WTC11 (cell line): ENCODE measurements around the gene SCGB3A2. TPM values are rescaled to one million over a fixed set of nuclear protein-coding genes. Genes with fewer than 3 reads are reported as not detected.

ENCODE experiments used
- ATAC-seq: fragments of 200-7000 bp; cut with Tn5 transposase; 2 replicates; pipeline ENCODE4 v1.10.0; 2021; ENCODE audit warnings: mild to moderate bottlenecking, moderate library complexity
- CTCF ChIA-PET: fragments of 300-600 bp; sonication (Branson Sonifier 250); formaldehyde crosslinking; loops from one replicate; lab custom pipeline; 2021; ENCODE audit warnings: antibody characterized with exemption; lab: Charles Lee
- POLR2A ChIA-PET: fragments of 350-600 bp; sonication (Branson Sonifier 250); formaldehyde crosslinking; loops from one replicate; lab custom pipeline; 2021; ENCODE audit warnings: antibody characterized with exemption; lab: Charles Lee
- DNase-seq: peaks from one replicate; pipeline ENCODE4 v3.0.0; 2021; ENCODE audit warnings: low spot score
- H3K27ac Mint-ChIP-seq: 2 replicates; pipeline ENCODE4 v1.8.0; 2021; ENCODE audit warnings: mixed read lengths
- H3K27me3 Mint-ChIP-seq: 2 replicates; pipeline ENCODE4 v1.8.0; 2021; ENCODE audit warnings: low read depth, mild to moderate bottlenecking, moderate library complexity, mixed read lengths
- H3K36me3 Mint-ChIP-seq: 2 replicates; pipeline ENCODE4 v1.8.0; 2021; ENCODE audit warnings: mixed read lengths
- H3K4me1 Mint-ChIP-seq: 2 replicates; pipeline ENCODE4 v1.8.0; 2022; ENCODE audit warnings: mixed read lengths
- H3K4me3 Mint-ChIP-seq: 2 replicates; pipeline ENCODE4 v1.8.0; 2021; ENCODE audit warnings: mild to moderate bottlenecking, moderate library complexity, mixed read lengths
- H3K9me3 Mint-ChIP-seq: 2 replicates; pipeline ENCODE4 v1.8.0; 2021; ENCODE audit warnings: mixed read lengths
- ESRRA ChIP-seq: sonication (generic); formaldehyde crosslinking; IDR thresholded peaks from 2 replicates; pipeline ENCODE4 v1.8.1; 2022; ENCODE audit warnings: mild to moderate bottlenecking, missing genetic modification reagents, borderline replicate concordance
- FOXP1 ChIP-seq: sonication (generic); formaldehyde crosslinking; IDR thresholded peaks from 2 replicates; pipeline ENCODE4 v1.8.0; 2022; ENCODE audit warnings: missing genetic modification reagents, mild to moderate bottlenecking, moderate library complexity, borderline replicate concordance
- GRHL2 ChIP-seq: fragments of 250-450 bp; sonication (Bioruptor Pico); IDR thresholded peaks from 2 replicates; pipeline ENCODE4 v1.8.0; 2022; ENCODE audit warnings: mild to moderate bottlenecking, moderate library complexity; ENCODE audit not compliant: insufficient replicate concordance, severe bottlenecking
- KAT7 ChIP-seq: sonication (generic); formaldehyde crosslinking; IDR thresholded peaks from 2 replicates; pipeline ENCODE4 v1.8.1; 2023; ENCODE audit warnings: missing genetic modification reagents, mild to moderate bottlenecking, borderline replicate concordance
- MXD4 ChIP-seq: fragments of 250-450 bp; sonication (Bioruptor Pico); IDR thresholded peaks from 2 replicates; pipeline ENCODE4 v1.8.0; 2021; ENCODE audit warnings: mild to moderate bottlenecking, moderate library complexity, borderline replicate concordance
- NFE2L1 ChIP-seq: sonication (generic); formaldehyde crosslinking; IDR thresholded peaks from 2 replicates; pipeline ENCODE4 v1.8.1; 2023; ENCODE audit warnings: missing genetic modification reagents
- NR1H2 ChIP-seq: sonication (generic); formaldehyde crosslinking; IDR thresholded peaks from 2 replicates; pipeline ENCODE4 v1.9.0; 2021; ENCODE audit warnings: mild to moderate bottlenecking, moderate library complexity, missing genetic modification reagents
- SMAD3 ChIP-seq: sonication (generic); formaldehyde crosslinking; IDR thresholded peaks from 2 replicates; pipeline ENCODE4 v1.8.0; 2022; ENCODE audit warnings: missing genetic modification reagents, mild to moderate bottlenecking, borderline replicate concordance
- SOX15 ChIP-seq: fragments of 250-450 bp; sonication (Bioruptor Pico); IDR thresholded peaks from 2 replicates; pipeline ENCODE4 v1.9.0; 2021; ENCODE audit warnings: mild to moderate bottlenecking
- TEAD4 ChIP-seq: sonication (generic); formaldehyde crosslinking; IDR thresholded peaks from 2 replicates; pipeline ENCODE4 v1.8.0; 2022; ENCODE audit warnings: mild to moderate bottlenecking, missing genetic modification reagents
- ZBTB21 ChIP-seq: sonication (generic); formaldehyde crosslinking; IDR thresholded peaks from 2 replicates; pipeline ENCODE4 v1.8.1; 2023; ENCODE audit warnings: mild to moderate bottlenecking, missing genetic modification reagents, borderline replicate concordance
- ZNF232 ChIP-seq: sonication (generic); formaldehyde crosslinking; IDR thresholded peaks from 2 replicates; pipeline ENCODE4 v1.8.0; 2022; ENCODE audit warnings: mild to moderate bottlenecking, missing genetic modification reagents
- ZNF263 ChIP-seq: sonication (generic); formaldehyde crosslinking; IDR thresholded peaks from 2 replicates; pipeline ENCODE4 v1.8.1; 2022; ENCODE audit warnings: low read depth, mild to moderate bottlenecking, moderate library complexity, missing genetic modification reagents
- ZNF317 ChIP-seq: sonication (generic); formaldehyde crosslinking; IDR thresholded peaks from 2 replicates; pipeline ENCODE4 v1.8.1; 2023; ENCODE audit warnings: low read depth, mild to moderate bottlenecking, moderate library complexity, missing genetic modification reagents, borderline replicate concordance
- ZNF423 ChIP-seq: fragments of 250-450 bp; sonication (Bioruptor Pico); IDR thresholded peaks from 2 replicates; pipeline ENCODE4 v2.1.2; 2022; ENCODE audit warnings: mild to moderate bottlenecking, moderate library complexity
- ZNF671 ChIP-seq: fragments of 250-450 bp; sonication (Bioruptor Pico); IDR thresholded peaks from 2 replicates; pipeline ENCODE4 v1.8.0; 2021; ENCODE audit warnings: mild to moderate bottlenecking
- total RNA-seq: library from RNA; stranded (reverse); gene quantifications from 3 replicates; pipeline ENCODE4 v1.2.3, GENCODE V29; 2021
- TF ChIP-seq, protein P1 (sequence below): fragments of 250-450 bp; sonication (Bioruptor Pico); IDR thresholded peaks from 2 replicates; pipeline ENCODE4 v1.9.0; 2021; ENCODE audit warnings: mild to moderate bottlenecking
- TF ChIP-seq, protein P2 (sequence below): sonication (generic); formaldehyde crosslinking; IDR thresholded peaks from 2 replicates; pipeline ENCODE4 v1.8.1; 2023; ENCODE audit warnings: mild to moderate bottlenecking, missing genetic modification reagents, moderate library complexity
- TF ChIP-seq, protein P3 (sequence below): sonication (generic); formaldehyde crosslinking; IDR thresholded peaks from 2 replicates; pipeline ENCODE4 v1.8.1; 2023; ENCODE audit warnings: mild to moderate bottlenecking, missing genetic modification reagents, moderate library complexity
- TF ChIP-seq, protein P4 (sequence below): sonication (generic); formaldehyde crosslinking; IDR thresholded peaks from 2 replicates; pipeline ENCODE4 v1.8.0; 2022; ENCODE audit warnings: missing genetic modification reagents

SCGB3A2 gene
- total RNA-seq, 1 experiment from 2014 or later, result 79.1 TPM

DNA sequence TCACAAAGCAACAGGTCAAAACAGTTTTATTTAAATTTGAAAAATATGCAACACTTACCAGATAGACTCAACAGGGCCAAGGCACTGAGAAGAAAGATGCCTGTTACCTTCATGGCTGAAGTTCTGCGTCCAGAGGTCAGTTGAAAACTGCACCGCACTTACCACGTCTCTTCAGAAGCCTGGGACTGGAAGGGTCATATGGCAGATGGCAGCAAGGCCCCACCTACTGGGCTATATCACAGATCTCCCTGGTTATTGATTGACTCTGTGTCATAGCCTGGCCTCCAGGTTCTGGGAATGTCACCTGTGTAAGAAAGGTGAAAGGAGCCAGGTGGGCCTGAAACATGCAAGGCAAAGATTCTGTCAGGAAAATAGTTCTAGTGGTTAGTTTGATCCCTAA, 47.0 kb upstream of the SCGB3A2 start, which contains the start of gene SPINK1:
Gene SPINK1, minus strand, starts transcription at position 207 of the 400 bp plus-strand sequence. Its CDS starts 94 bp downstream, at position 113.
- Mint-ChIP-seq H3K9me3 (no peaks in the 10 kb centered on the region), H3K27me3 (no peaks in the 10 kb centered on the region), H3K4me1 (no peaks in the 10 kb centered on the region), H3K27ac (no peak within 1 kb of the TSS), H3K36me3 (no peaks in the 10 kb centered on the region), H3K4me3 (no peak within 1 kb of the TSS)
- POLR2A ChIA-PET, result no interaction called here
- TF ChIP-seq ZNF317 (CRISPR knock-in tag) (no peak), FOXP1 (CRISPR knock-in tag) (no peak), TEAD4 (CRISPR knock-in tag) (no peak), ZNF232 (CRISPR knock-in tag) (no peak), GRHL2 (CRISPR knock-in tag) (no peak), NR1H2 (no peak), ESRRA (CRISPR knock-in tag) (no peak), ZNF263 (CRISPR knock-in tag) (no peak), ZNF423 (CRISPR knock-in tag) (no peak), MXD4 (CRISPR knock-in tag) (no peak), ZBTB21 (no peak), ZNF671 (CRISPR knock-in tag) (no peak)
- TF ChIP-seq, protein P1, sequence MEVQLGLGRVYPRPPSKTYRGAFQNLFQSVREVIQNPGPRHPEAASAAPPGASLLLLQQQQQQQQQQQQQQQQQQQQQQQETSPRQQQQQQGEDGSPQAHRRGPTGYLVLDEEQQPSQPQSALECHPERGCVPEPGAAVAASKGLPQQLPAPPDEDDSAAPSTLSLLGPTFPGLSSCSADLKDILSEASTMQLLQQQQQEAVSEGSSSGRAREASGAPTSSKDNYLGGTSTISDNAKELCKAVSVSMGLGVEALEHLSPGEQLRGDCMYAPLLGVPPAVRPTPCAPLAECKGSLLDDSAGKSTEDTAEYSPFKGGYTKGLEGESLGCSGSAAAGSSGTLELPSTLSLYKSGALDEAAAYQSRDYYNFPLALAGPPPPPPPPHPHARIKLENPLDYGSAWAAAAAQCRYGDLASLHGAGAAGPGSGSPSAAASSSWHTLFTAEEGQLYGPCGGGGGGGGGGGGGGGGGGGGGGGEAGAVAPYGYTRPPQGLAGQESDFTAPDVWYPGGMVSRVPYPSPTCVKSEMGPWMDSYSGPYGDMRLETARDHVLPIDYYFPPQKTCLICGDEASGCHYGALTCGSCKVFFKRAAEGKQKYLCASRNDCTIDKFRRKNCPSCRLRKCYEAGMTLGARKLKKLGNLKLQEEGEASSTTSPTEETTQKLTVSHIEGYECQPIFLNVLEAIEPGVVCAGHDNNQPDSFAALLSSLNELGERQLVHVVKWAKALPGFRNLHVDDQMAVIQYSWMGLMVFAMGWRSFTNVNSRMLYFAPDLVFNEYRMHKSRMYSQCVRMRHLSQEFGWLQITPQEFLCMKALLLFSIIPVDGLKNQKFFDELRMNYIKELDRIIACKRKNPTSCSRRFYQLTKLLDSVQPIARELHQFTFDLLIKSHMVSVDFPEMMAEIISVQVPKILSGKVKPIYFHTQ (CRISPR knock-in tag), result no peak
- TF ChIP-seq, protein P2, sequence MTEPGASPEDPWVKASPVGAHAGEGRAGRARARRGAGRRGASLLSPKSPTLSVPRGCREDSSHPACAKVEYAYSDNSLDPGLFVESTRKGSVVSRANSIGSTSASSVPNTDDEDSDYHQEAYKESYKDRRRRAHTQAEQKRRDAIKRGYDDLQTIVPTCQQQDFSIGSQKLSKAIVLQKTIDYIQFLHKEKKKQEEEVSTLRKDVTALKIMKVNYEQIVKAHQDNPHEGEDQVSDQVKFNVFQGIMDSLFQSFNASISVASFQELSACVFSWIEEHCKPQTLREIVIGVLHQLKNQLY (CRISPR knock-in tag), result no peak
- TF ChIP-seq, protein P3, sequence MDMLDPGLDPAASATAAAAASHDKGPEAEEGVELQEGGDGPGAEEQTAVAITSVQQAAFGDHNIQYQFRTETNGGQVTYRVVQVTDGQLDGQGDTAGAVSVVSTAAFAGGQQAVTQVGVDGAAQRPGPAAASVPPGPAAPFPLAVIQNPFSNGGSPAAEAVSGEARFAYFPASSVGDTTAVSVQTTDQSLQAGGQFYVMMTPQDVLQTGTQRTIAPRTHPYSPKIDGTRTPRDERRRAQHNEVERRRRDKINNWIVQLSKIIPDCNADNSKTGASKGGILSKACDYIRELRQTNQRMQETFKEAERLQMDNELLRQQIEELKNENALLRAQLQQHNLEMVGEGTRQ (CRISPR knock-in tag), result no peak
- CTCF ChIA-PET, result interaction anchor here (2.1 kb wide), 1 partner anchor 9 kb away, joined by 10 read pairs; no protein-coding TSS in a partner anchor
- no peak for DNase-seq
- ATAC-seq, result peak; percentile 79

DNA sequence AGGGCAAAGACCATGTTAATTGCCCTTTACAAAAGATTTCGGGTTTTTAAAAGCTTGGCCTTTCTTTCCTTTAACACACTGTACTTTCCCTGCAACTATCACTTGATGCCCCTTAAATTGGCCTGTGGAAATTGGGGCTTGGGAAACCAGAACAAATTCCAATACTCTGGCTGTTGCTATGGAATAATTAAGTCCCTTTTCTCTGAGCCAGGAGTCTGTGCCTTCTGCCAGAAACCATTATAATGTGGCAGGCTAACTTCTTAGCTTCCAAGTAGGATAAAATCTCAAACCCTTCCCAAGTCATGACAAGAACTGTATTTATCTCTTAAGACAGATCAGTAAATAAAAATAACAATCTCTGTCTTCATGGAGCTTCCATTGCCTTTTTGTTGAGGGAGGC, 46.0 kb upstream of the SCGB3A2 start:
- no peaks in the 10 kb centered on the region for H3K27me3 Mint-ChIP-seq
- TF ChIP-seq NFE2L1 (CRISPR knock-in tag) (no peak), KAT7 (CRISPR knock-in tag) (no peak), SOX15 (CRISPR knock-in tag) (no peak), SMAD3 (CRISPR knock-in tag) (no peak)
- TF ChIP-seq, protein P4, sequence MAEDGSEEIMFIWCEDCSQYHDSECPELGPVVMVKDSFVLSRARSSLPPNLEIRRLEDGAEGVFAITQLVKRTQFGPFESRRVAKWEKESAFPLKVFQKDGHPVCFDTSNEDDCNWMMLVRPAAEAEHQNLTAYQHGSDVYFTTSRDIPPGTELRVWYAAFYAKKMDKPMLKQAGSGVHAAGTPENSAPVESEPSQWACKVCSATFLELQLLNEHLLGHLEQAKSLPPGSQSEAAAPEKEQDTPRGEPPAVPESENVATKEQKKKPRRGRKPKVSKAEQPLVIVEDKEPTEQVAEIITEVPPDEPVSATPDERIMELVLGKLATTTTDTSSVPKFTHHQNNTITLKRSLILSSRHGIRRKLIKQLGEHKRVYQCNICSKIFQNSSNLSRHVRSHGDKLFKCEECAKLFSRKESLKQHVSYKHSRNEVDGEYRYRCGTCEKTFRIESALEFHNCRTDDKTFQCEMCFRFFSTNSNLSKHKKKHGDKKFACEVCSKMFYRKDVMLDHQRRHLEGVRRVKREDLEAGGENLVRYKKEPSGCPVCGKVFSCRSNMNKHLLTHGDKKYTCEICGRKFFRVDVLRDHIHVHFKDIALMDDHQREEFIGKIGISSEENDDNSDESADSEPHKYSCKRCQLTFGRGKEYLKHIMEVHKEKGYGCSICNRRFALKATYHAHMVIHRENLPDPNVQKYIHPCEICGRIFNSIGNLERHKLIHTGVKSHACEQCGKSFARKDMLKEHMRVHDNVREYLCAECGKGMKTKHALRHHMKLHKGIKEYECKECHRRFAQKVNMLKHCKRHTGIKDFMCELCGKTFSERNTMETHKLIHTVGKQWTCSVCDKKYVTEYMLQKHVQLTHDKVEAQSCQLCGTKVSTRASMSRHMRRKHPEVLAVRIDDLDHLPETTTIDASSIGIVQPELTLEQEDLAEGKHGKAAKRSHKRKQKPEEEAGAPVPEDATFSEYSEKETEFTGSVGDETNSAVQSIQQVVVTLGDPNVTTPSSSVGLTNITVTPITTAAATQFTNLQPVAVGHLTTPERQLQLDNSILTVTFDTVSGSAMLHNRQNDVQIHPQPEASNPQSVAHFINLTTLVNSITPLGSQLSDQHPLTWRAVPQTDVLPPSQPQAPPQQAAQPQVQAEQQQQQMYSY (CRISPR knock-in tag), result no peak
- TF ChIP-seq, protein P1 (CRISPR knock-in tag), result no peak
- TF ChIP-seq, all 79 proteins: peak for 0
- ChIA-PET POLR2A (no interaction called here), CTCF (interaction anchor here (0.6 to 2.1 kb wide), 2 partner anchors 10 to 142 kb away, joined by 3 to 10 read pairs; no protein-coding TSS in a partner anchor)
- Mint-ChIP-seq H3K9me3 (no peaks in the 10 kb centered on the region), H3K4me1 (no peaks in the 10 kb centered on the region), H3K4me3 (no peak overlapping the region), H3K36me3 (no peaks in the 10 kb centered on the region), H3K27ac (no peak overlapping the region)
- DNase-seq (no peak), ATAC-seq (no peak)
